Neutrophil (primary cell): ENCODE results near the gene ERCC5.
A peak's percentile ranks its signal among the peaks of the same experiment; 100 is the strongest.

Experiments used
- H3K27ac ChIP-seq: fragments of 200-600 bp; sonication (generic); 2 replicates; pipeline ENCODE4 v1.5.1; 2016; ENCODE audit warnings: mild to moderate bottlenecking, moderate library complexity
- H3K27me3 ChIP-seq: fragments of 200-600 bp; sonication (generic); 2 replicates; pipeline ENCODE4 v1.6.0; 2016; ENCODE audit warnings: mild to moderate bottlenecking
- H3K36me3 ChIP-seq: fragments of 200-600 bp; sonication (generic); 2 replicates; pipeline ENCODE4 v1.5.1; 2017
- H3K4me1 ChIP-seq, 2 experiments: fragments of 200-600 bp in 1 of 2; sonication (generic) in 1 of 2; 1 replicate in 1 of 2; 2 replicates in 1 of 2; pipeline versions ENCODE4 v1.5.1 to v1.6.1; 2013 to 2016; ENCODE audit warnings: low read depth in 1 of 2, low read length in 1 of 2, mild to moderate bottlenecking in 1 of 2, moderate library complexity in 1 of 2; ENCODE audit not compliant: control insufficient read depth in 1 of 2, insufficient read depth in 1 of 2
- H3K4me3 ChIP-seq, 2 experiments: fragments of 200-600 bp in 1 of 2; sonication (generic) in 1 of 2; 1 replicate in 1 of 2; 2 replicates in 1 of 2; pipeline ENCODE4 v1.5.1; 2013 to 2016; ENCODE audit warnings: low read depth in 1 of 2, low read length in 1 of 2, mild to moderate bottlenecking in 1 of 2, moderate library complexity in 1 of 2
- H3K9me3 ChIP-seq: fragments of 200-600 bp; sonication (generic); 2 replicates; pipeline ENCODE4 v1.5.1; 2016
- CTCF ChIP-seq: fragments of 200-600 bp; sonication (generic); IDR thresholded peaks from 2 replicates; pipeline ENCODE4 v1.5.1; 2016; ENCODE audit warnings: antibody characterized with exemption

Gene ERCC5

GRCh38 chr13:102839462-102839861 lies 6.4 kb upstream of the ERCC5 start:
- Histone ChIP-seq H3K4me1 (no peaks in the 10 kb centered on the region), H3K27ac (no peak overlapping the region), H3K4me3 (no peak overlapping the region), H3K27me3 (no peaks in the 10 kb centered on the region), H3K9me3 (no peaks in the 10 kb centered on the region), H3K36me3 (no peaks in the 10 kb centered on the region)
- TF ChIP-seq CTCF, result no peak

GRCh38 chr13:102845289-102845629 lies 573 bp upstream of the ERCC5 start:
- peak overlapping the region; percentile 90 to 100 for H3K4me3 ChIP-seq
- no peaks in the 10 kb centered on the region for H3K36me3 ChIP-seq
- TF ChIP-seq CTCF, result no peak
- H3K4me1 ChIP-seq, result peaks cover 20 to 22% of the 10 kb centered on the region in 2 experiments
- no peaks in the 10 kb centered on the region for H3K27me3 ChIP-seq
- peak overlapping the region; percentile 95 for H3K27ac ChIP-seq
- no peaks in the 10 kb centered on the region for H3K9me3 ChIP-seq

GRCh38 chr13:102846261-102847015 lies 606 bp downstream of the ERCC5 start:
- no peaks in the 10 kb centered on the region for H3K36me3 ChIP-seq
- no peaks in the 10 kb centered on the region for H3K27me3 ChIP-seq
- H3K27ac ChIP-seq, result peak overlapping the region; percentile 95
- H3K4me3 ChIP-seq, result peak overlapping the region; percentile 90 to 100
- H3K9me3 ChIP-seq, result no peaks in the 10 kb centered on the region
- TF ChIP-seq CTCF, result no peak
- H3K4me1 ChIP-seq, result peaks cover 20 to 22% of the 10 kb centered on the region in 2 experiments

- peak; percentile 52 for TF ChIP-seq CTCF
- peaks cover 3% of the 10 kb centered on the region for H3K36me3 ChIP-seq
- no peaks in the 10 kb centered on the region for H3K9me3 ChIP-seq
- H3K4me1 ChIP-seq, result peaks cover 20 to 22% of the 10 kb centered on the region in 2 experiments
- H3K27ac ChIP-seq, result peak overlapping the region; percentile 95
- H3K27me3 ChIP-seq, result no peaks in the 10 kb centered on the region
- H3K4me3 ChIP-seq, result peak overlapping the region; percentile 90 to 100
These were observed 1.7 kb downstream of the ERCC5 start for GRCh38 chr13:102847272-102848234.

GRCh38 chr13:102848956-102849355 lies 3.1 kb downstream of the ERCC5 start:
- H3K27ac ChIP-seq, result no peak overlapping the region
- no peaks in the 10 kb centered on the region for H3K27me3 ChIP-seq
- H3K9me3 ChIP-seq, result no peaks in the 10 kb centered on the region
- peaks cover 14% of the 10 kb centered on the region for H3K36me3 ChIP-seq
- TF ChIP-seq CTCF, result no peak
- H3K4me1 ChIP-seq, result peaks cover 20 to 22% of the 10 kb centered on the region in 2 experiments
- no peak overlapping the region for H3K4me3 ChIP-seq
